ENCODE results near the gene LMBR1.
A peak's percentile ranks its signal among the peaks of the same experiment; 100 is the strongest.

LMBR1 gene

DNA sequence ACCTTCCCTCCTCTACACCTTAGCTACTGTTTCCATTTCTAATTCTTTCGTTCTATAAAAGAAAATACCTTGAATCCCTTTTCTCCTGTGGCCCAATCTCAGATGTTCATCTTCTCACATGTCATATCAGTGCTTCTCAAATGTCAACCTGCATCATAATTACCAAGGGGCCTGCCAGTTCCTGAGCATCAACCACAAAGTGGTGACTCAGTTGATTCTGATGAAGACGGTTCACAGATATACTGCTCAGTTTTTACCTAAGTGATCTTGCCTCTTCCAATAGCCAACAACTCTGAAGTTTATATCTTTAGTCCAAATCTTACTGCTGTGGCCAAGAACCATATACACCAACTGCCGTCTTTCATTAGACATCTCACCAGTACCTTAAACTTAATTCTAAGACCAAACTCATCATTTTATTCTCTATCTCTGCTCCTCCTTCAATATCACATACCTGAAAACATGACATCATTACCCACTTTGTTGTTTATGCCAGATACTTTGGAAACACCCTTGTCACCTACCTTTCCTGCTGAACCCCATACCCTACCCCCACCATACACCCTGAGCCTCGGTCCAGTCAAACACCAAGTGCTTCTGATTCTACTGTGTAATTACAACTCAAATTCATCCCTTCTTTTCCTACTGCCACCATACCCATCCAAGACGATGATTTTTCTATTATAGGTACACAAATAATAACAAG, 115.5 kb downstream of the LMBR1 start:
- Histone ChIP-seq H3K27me3 (no peaks in the 10 kb centered on the region), H3K36me3 (no peaks in the 10 kb centered on the region; the same call in 1 of the 2 replicates), H3K4me1 (peaks cover 33% of the 10 kb centered on the region), H3K4me3 (ENCODE audit: low read depth, low read length) (no peak overlapping the region), H3K9me3 (no peaks in the 10 kb centered on the region)
- TF ChIP-seq, protein P1, sequence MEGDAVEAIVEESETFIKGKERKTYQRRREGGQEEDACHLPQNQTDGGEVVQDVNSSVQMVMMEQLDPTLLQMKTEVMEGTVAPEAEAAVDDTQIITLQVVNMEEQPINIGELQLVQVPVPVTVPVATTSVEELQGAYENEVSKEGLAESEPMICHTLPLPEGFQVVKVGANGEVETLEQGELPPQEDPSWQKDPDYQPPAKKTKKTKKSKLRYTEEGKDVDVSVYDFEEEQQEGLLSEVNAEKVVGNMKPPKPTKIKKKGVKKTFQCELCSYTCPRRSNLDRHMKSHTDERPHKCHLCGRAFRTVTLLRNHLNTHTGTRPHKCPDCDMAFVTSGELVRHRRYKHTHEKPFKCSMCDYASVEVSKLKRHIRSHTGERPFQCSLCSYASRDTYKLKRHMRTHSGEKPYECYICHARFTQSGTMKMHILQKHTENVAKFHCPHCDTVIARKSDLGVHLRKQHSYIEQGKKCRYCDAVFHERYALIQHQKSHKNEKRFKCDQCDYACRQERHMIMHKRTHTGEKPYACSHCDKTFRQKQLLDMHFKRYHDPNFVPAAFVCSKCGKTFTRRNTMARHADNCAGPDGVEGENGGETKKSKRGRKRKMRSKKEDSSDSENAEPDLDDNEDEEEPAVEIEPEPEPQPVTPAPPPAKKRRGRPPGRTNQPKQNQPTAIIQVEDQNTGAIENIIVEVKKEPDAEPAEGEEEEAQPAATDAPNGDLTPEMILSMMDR (IDR thresholded peaks at IDR 0.05; ENCODE audit: low read depth, low read length) = no peak
- no peak for DNase-seq

DNA sequence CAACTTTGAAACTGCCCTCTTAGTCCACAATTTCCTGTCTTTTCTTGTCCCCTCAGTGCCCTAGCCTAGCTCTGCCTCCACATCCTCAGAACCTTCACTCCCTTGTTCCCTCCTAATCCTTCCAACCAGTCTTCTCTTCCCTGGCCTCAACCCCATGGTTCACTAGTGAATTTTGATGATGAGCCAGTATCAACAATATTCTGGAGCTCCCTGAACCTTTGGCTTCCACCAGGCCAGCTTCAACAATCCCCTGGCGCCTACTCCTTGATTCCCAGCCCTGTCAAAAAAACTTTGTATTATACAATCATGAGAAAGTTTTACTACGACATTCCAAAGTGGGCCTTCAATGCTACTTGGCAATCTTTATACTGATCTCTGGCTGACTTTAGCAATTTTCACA, 116.5 kb downstream of the LMBR1 start:
- H3K36me3 ChIP-seq = no peaks in the 10 kb centered on the region; the same call in 1 of the 2 replicates
- no peaks in the 10 kb centered on the region for H3K27me3 ChIP-seq
- peaks cover 33% of the 10 kb centered on the region for H3K4me1 ChIP-seq
- TF ChIP-seq, protein P1 (IDR thresholded peaks at IDR 0.05; ENCODE audit: low read depth, low read length) = no peak
- DNase-seq = no peak
- H3K9me3 ChIP-seq = no peaks in the 10 kb centered on the region
- H3K4me3 ChIP-seq (ENCODE audit: low read depth, low read length) = no peak overlapping the region

DNA sequence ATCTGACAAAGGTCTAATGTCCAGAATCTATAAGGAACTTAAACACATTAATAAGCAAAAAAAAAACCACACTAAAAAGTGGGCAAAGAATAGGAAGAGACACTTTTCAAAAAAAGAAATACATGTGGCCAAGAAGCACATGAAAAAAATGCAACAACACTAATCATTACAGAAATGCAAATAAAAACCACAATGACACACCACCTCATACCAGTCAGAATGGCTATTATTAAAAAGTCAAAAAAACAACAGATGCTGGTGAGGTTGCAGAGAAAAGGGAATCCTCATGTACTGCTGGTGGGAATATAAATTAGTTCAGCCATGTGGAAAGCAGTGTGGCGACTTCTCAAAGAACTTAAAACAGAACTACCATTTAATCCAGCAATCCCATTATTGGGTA, 119.0 kb downstream of the LMBR1 start:
- H3K36me3 ChIP-seq = no peaks in the 10 kb centered on the region; the same call in 1 of the 2 replicates
- TF ChIP-seq, protein P1 (IDR thresholded peaks at IDR 0.05; ENCODE audit: low read depth, low read length) = no peak
- peaks cover 12% of the 10 kb centered on the region for H3K4me1 ChIP-seq
- no peaks in the 10 kb centered on the region for H3K27me3 ChIP-seq
- no peak for DNase-seq
- H3K4me3 ChIP-seq (ENCODE audit: low read depth, low read length) = no peak overlapping the region
- H3K9me3 ChIP-seq = no peaks in the 10 kb centered on the region

DNA sequence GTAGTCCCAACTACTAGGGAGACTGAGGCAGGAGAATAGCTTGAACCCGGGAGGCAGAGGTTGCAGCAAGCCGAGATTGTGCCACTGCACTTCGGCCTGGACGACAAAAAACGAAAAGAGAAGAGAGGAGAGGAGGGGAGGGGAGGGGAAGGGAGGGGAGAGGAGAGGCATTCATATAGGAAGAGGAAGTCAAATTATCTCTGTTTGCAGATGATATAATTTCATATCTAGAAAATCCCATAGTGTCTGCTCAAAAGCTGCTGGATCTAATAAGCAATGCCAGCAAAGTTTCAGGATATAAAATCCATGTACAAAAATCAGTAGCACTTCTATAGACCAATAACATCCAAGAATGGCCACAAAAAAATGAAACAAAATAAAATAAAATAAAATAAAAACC, 120.3 kb downstream of the LMBR1 start:
- Histone ChIP-seq H3K9me3 (no peaks in the 10 kb centered on the region), H3K36me3 (no peaks in the 10 kb centered on the region; the same call in 1 of the 2 replicates), H3K4me3 (ENCODE audit: low read depth, low read length) (no peak overlapping the region), H3K27me3 (no peaks in the 10 kb centered on the region), H3K4me1 (peaks cover 7% of the 10 kb centered on the region)
- DNase-seq = no peak
- TF ChIP-seq, protein P1 (IDR thresholded peaks at IDR 0.05; ENCODE audit: low read depth, low read length) = no peak

DNA sequence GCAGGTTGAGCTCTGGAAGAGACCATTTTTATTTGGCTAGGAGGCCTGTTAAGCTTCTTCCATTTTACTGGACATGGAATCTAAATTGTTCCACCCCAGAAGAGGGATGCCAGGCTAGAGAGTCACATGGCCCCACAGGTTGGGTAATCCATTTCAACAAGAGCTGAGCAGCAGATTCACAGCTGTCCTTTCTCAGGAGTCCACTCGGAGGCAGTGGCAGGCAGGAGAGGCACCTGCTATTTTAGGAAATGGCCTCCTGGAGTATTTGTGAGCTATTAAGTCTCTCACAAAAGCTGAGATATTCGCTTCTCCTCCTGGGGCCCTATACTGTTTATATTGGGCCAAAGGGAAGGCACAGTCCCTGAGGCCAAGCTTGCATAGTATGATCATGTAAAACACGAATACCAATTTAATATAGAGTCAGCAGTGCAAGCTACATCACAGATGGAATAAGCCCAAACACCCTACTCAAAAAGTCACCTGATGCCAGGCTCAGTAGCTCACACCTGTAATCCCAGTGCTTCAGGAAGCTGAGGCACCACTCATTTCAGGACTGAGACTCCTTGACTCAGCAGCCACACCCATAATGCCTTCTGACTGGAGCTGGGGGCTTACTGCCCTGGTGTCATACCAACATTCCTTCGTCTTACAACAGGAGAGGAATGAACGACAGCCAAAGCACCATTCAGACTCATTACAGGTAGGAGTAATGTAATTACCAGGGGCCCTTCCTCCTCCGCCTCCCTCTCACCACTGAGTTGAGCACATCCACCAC, 124.1 kb downstream of the LMBR1 start:
- no peak overlapping the region for H3K4me3 ChIP-seq (ENCODE audit: low read depth, low read length)
- H3K9me3 ChIP-seq = no peaks in the 10 kb centered on the region
- H3K27me3 ChIP-seq = no peaks in the 10 kb centered on the region
- no peaks in the 10 kb centered on the region for H3K4me1 ChIP-seq
- TF ChIP-seq, protein P1 (IDR thresholded peaks at IDR 0.05; ENCODE audit: low read depth, low read length) = 0 out of 2 replicates have a peak, but pooled peaks have one; percentile 2
- no peaks in the 10 kb centered on the region for H3K36me3 ChIP-seq
- no peak for DNase-seq

DNA sequence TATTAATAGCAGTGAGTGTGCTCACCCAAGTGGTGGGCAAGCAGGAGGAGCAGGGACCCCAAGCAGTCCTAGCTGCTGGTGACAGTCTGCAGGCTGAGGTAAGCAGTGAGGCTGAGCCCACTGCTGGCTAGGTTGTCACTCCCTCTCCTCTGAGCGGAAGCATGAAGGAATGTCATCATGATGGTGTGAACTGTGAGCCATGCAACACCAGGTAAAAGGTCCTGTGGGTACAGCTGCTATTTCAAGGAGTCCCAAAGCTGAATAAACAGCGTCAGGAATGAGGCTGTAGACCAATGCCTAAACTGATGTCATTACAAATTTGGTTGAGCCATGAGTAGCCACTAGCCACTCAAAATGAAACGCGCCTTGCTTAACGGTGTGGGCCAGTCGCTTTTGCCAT, 126.3 kb downstream of the LMBR1 start:
- Histone ChIP-seq H3K36me3 (peaks cover 3% of the 10 kb centered on the region; the same call in 1 of the 2 replicates), H3K9me3 (no peaks in the 10 kb centered on the region), H3K4me1 (no peaks in the 10 kb centered on the region), H3K27me3 (no peaks in the 10 kb centered on the region), H3K4me3 (ENCODE audit: low read depth, low read length) (no peak overlapping the region)
- TF ChIP-seq, protein P1 (IDR thresholded peaks at IDR 0.05; ENCODE audit: low read depth, low read length) = no peak
- no peak for DNase-seq

Data from BE2C (cell line).